Raji (cell line): ENCODE data around the gene PARP8.

Source experiments
- POLR2A ChIP-seq: IDR thresholded peaks from 2 replicates; pipeline ENCODE4 v1.6.1; 2011; ENCODE audit warnings: low read depth, low read length, control low read depth; ENCODE audit not compliant: insufficient read depth

PARP8 gene

DNA sequence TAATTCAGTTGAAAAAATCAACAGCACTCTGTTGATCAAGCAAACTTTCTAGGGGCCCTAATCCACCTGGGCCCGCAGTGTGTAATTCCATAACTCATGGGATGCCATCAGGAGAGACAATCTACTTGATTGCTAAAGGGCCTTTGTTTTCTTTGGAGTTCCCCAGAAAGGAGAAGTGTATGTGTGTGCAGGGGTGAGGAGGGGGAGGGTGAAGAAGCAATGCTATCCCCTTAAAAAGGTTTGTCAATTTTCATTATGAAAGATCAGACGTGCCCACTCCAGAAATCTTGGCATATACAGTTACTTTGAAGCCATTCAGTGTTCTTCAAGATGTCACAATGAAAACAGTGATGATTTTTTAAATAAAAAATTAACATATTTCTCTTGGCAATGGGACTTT is 6.2 kb downstream of the PARP8 start:
- TF ChIP-seq POLR2A, result no peak

DNA sequence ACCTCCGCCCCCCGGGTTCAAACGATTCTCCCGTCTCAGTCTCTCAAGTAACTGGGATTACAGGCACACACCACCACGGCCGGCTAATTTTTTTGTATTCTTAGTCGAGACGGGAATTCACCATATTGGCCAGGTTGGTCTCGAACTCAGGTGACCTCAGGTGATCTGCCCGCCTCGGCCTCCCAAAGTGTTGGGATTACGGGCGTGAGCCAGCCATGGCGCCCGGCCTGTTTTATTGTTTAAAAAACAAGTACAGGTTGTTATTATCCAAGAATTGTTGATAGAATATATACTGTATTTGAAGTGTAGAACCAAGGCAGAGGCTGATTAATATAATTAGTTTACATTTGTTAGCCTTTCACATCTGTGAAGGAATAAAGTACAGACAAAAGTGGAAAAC is 8.9 kb downstream of the PARP8 start:
- no peak for TF ChIP-seq POLR2A

DNA sequence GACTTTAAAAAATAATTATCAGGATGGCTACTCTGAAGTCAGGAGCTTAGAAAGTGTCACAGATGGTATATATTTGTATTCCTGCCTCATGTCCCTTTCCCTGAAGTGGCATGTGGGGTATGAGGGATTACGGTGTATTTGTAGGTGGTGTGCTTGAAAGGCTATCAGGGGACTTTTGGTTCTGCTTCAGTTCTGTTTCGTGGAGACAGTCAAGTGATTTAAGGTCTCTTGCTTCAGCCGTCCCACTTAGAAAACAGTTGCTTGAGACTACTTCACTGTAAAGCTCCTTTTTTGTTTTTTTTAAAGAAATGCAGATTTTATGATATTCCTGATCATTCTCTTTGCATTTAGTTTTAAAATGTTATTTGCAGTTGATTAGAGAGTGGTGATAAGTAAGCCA is 18.3 kb downstream of the PARP8 start:
- TF ChIP-seq POLR2A, result no peak

DNA sequence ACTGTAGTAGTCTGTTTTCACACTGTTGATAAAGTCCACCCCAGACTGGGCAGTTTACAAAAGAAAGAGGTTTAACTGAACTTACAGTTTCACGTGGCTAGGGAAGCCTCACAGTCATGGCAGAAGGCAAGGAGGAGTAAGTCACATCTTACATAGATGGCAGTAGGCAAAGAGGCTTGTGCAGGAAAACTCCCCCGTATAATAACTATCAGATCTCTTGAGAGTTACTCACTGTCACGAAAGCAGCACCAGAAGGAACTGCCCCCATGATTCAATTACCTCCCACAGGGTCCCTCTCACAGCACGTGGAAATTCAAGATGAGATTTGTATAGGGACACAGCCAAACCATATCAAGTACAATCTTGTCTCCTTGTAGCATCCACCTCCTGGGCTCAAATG is 21.1 kb downstream of the PARP8 start:
- no peak for TF ChIP-seq POLR2A

DNA sequence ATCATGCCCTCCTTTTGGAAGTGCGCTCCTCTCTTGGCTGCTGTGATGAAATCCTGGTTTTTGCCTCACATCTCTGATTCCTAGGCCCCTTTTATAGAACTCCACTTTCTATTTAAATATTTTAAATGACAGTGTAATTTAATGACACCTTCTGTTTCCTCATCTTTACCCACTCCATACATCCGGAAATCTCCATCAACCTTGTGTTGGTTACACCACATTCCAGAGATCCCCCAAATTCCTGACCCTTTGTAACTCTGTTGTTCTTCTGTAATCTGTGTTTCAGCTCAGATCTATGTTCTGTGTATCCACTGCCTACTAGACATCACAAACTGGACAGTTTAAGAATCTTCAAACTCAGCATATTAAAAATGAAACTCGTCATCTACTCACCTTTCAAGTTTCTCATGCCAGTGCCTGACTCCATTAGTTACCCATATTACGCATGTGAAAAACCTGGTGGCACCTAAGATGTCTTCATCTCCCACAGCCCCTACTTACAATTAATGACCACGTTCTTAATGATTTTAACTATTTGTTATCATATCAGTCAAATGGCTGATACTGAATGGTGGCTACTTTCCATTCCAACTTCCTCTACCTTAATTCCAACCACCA is 25.1 kb downstream of the PARP8 start:
- no peak for TF ChIP-seq POLR2A

DNA sequence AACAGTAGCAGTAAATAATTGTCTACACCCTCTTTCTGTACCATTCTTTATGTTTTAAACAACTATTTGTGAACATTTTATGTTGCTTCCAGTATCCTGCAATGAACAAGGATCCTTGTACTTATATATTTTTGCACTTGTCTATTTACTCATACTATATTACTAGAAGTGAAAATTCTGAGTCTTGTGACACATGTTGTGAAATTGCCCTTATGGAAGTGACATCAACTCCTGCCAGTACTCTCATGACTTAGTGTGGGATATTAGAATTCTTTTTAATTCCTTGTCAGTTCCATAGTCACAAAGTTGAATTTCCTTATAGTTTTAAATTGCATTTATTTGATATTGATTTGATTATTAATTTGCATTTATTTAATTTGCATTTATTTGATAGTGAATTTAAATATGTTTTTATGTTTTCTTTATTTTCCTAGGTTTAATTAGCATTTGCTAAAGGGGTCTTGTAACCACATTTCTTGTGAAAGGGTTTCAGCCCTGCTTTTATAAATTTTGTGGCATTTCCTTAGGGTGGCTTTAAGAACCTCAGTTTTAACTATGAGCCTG is 27.7 kb downstream of the PARP8 start:
- TF ChIP-seq POLR2A, result no peak

DNA sequence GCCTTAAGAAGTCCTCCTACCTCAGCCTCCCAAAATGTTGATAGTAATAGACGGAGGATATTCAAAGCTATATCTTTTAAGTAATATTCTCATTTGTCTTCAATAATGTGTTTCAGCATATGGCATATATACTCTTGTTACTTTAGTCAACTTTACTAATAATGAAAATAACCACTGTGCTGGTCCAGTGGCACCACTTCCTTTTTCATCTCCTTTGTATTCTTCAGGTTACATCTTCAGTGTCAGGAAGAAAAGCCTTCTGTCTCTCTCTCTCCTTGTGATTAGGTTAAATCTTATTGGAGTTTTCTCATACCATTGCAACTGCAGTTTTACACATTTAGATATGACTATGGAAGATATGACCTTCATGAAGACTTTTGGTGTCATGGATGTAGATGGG is 31.3 kb downstream of the PARP8 start:
- no peak for TF ChIP-seq POLR2A

DNA sequence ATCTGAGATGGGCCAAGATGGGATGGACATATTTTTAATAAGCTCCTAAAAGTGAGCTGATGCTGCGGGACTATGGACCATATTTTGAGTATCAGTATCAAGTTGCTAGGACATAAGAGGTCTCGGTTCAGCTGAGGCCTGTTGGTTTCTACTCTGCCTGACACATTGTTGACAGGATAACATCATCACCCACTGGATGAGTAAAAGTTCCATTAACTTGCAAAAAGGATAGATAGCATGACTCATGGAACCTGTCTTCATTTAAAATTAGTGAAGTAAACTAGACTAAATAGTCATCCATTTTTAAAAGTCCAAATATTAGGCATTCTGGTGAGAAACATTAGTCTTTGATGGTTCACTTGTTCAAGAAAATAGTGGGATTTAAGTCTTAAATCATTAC is 33.3 kb downstream of the PARP8 start:
- TF ChIP-seq POLR2A, result no peak

DNA sequence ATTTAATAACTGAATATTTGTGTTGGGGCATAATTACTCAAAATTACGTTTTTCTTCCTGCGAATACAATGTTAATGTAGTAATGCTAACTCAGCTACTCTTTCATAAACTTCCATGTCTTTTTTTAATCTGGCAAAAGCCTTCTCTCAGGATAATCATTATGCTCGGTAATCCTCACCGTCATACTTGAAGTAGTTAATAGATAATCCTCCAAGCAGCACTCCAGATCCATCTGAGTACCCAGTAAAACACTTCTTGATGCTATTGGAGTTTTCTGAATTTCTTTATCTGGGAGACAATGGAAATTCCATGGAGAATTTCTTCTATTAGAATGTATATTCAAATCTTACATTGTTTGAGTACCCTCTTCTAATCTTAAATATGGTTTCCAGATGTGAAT is 34.3 kb downstream of the PARP8 start:
- no peak for TF ChIP-seq POLR2A

DNA sequence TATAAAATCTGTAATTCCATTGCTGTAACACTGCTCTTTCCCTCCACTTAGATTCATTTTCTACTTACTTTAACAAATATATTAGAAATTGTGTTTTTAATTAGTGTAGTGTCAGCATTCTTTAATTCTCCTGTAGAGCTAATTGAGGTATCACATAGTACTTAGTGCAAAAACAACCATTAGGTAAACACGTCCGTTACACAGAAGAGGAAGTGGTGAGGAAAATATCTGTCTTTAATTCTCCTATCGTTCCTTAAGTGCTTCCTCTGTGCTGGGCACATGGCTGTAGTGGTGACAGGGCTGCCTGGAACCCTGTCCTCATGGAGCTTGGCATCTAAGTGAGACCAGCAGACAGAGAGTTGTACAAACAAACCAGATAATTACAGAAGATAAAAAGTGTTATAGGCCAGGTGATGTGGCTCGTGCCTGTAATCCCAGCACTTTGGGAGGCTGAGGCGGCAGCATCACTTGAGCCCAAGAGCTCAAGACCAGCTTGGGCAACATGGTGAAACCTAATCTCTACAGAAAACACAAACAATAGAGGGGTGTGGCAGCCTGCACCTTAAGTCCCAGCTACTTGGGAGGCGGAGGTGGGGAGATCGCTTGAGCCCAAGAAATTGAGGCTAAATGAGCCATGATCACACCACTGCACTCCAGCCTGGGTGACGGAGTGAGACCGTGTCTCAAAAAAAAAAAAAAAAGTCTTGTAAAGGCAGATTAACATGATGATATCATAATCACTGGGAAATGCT is 36.4 kb downstream of the PARP8 start:
- TF ChIP-seq POLR2A, result no peak

DNA sequence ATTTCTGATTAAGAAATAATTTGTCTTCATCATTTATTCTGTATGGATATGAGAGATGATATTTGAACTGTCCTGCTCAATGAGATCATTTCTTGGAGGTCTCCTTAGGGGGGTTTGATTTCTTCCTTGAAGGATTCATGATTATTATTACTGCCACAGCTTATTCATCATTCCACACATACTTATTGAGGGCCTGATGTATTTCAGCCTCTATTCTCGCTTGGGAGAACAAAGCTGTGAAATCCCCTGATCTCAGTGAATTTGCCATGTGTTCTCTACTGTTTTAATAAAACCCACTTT is 36.9 kb downstream of the PARP8 start:
- TF ChIP-seq POLR2A, result no peak

DNA sequence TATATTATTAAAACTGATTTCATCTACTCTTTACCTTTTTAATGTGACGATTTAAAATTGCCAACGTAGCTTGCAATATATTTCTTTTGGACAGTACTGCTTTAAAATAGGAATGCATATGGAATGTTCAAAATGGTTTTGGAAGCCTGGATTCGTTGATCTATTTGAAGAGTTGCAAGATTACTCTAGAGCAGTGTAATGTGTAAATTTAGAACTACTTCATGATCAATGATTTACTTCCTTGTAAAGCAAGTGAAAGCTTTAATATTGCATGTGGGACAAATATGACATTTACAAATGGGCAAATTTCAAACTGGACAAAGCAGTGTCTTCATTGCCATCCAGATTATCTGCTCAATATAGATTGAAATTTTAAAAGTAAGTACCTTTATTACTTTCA is 38.3 kb downstream of the PARP8 start:
- no peak for TF ChIP-seq POLR2A

DNA sequence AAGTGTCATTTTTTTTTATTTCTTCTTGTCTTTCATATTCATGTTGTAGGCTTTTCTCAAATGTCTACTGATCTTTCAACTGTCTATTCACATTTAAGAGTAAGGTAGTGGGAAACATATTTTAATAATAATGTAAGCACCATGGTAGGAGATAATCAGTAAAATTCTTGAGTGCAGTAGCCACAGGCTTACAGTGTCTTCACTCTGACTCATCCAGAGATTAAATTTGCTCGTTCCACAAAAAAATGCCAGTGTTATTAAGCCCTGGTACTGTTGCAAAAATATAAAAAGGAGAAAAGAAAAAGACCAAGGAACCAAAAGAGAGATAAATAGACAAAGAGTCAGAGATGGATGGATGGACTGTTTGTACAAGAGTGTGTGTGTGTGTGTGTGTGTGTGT is 43.0 kb downstream of the PARP8 start:
- TF ChIP-seq POLR2A, result no peak

DNA sequence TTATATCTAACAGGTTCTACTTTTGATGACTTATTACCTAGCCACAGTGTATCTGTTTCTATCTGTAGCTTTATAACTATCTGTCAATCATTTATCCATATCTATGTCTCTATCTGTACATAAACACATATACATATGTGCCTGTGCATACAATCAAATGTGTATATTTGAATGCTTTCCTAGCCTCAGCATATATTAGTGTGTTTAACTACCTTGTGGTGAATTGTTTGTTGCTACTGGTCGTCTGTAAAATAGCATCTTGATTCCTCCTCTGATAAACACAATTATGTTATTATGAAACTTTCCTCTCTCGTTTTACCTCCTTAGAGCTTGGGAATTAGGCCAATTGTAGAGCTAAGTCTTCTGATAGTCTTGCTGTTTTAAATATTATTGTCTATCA is 44.4 kb downstream of the PARP8 start:
- no peak for TF ChIP-seq POLR2A

DNA sequence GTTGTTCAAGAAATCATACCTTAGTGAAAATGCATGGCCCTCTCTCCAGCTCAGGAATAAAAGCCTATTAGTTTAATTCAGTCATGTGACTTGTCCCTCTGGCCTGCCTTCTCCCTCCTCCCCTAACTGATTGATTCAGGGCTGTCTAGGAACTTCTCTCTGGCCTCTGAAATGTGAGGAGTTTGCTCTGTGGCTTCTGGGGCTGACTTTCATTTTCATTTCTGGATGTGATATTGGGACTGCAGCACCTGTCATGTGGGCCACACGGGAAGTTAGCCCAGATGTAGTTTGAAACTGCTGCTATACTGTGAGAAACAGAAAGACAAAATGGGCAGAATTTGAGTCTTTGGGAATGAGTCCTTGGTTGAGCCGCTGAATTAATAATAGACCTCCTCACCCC is 44.8 kb downstream of the PARP8 start:
- TF ChIP-seq POLR2A, result no peak

DNA sequence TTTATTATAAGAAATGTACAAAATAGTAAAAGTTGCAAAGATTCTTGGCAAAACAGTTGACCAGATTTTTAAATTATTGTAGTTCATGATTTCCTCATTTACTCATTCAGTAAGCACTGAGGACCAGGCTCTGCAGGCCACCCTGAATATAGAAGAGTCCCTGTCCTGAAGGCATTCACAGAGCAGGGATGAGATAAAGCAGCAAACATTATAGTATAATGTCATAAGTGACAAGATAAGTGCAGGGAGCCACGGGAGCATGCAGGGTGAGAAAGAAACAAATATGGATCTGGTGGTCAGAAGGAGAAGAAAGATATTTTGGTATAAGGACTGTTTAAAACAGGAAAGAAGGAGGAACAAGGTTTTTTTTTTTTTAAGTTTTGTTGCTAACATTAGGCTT is 46.0 kb downstream of the PARP8 start:
- no peak for TF ChIP-seq POLR2A

DNA sequence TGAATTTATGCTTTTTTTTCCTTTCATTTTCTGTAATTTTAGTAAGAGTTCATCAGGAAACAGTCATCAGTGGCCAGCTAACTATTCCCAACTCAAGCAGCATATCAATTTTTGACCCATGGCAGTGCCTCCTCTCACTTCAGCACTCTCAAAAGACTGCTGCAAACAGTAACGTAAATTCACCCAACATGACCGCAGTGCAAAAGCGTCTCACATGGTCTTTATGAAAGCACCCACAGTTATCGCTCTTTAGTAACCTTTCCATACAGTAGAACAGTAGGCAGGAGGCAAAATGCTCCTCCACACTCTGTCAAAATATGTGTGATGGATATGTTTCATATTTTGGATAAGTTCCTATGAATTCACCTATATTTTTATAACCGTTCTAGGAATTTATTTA is 48.6 kb downstream of the PARP8 start:
- TF ChIP-seq POLR2A, result no peak
